Measurements from ENCODE around the gene PRSS38. TPM values are rescaled to one million over a fixed set of nuclear protein-coding genes. Genes with fewer than 3 reads are reported as not detected.

The PRSS38 gene
- total RNA-seq, 4 donors from 2014 or later = not detected

DNA sequence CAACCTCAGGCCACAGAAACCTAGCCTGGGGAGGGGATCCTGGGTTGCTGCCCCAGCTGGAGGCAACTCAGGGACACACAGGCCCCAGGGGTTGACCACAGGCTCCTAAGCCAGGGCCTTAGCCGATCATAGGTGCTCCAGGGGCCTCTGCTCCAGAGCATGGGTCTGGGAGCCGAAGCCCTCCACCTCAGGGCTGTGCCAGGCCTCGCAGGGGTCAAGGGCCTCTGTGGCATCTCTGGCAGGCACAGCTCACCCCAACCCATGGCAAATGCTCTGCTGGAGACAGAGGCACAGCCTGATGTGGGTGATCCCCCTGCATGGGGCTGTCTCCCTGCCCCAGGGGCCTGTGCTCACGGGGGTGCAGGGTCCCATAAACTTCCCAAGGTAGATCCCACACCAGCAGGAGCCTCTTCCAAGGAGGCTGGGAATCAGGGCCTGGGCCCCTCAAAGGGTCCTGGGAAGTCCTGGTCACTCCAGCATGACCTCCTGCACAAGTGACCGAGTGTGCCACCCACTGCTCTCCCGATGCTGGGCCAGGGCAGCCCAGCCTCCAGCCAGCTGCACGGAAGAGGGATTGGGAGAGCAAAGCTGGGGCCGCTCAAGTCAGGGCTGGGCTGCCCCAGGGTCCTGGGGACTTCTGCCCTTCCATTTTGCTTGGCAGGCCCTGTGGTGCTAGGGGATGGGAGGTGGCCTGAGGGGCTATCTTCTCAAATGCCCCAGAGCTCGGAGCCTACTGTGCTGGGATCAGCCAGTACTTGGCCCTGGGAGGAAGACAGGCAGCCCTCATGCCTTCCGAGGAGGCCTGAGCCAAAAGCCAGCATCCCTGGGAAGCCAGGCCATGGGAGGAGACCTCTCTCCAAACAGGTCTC, 22.2 kb upstream of the PRSS38 start:
- no peak overlapping the region for H3K4me3 ChIP-seq
- TF ChIP-seq POLR2A (IDR thresholded peaks at IDR 0.05) = no peak
- TF ChIP-seq, protein P1, sequence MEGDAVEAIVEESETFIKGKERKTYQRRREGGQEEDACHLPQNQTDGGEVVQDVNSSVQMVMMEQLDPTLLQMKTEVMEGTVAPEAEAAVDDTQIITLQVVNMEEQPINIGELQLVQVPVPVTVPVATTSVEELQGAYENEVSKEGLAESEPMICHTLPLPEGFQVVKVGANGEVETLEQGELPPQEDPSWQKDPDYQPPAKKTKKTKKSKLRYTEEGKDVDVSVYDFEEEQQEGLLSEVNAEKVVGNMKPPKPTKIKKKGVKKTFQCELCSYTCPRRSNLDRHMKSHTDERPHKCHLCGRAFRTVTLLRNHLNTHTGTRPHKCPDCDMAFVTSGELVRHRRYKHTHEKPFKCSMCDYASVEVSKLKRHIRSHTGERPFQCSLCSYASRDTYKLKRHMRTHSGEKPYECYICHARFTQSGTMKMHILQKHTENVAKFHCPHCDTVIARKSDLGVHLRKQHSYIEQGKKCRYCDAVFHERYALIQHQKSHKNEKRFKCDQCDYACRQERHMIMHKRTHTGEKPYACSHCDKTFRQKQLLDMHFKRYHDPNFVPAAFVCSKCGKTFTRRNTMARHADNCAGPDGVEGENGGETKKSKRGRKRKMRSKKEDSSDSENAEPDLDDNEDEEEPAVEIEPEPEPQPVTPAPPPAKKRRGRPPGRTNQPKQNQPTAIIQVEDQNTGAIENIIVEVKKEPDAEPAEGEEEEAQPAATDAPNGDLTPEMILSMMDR (IDR thresholded peaks at IDR 0.05) = no peak
- no peaks in the 10 kb centered on the region for H3K36me3 ChIP-seq
- intact Hi-C loops (cut with DNase I) = no loop called here
- DNase-seq = no peak
- peak overlapping the region in 2 of 4 donors; percentile 34 to 62 for H3K27ac ChIP-seq
- H3K4me1 ChIP-seq = peaks cover 13 to 70% (median 22%) of the 10 kb centered on the region in 3 donors
- WGBS, 2 donors = no CpG with 5 or more reads among the region's 10 CpGs
- H3K9me3 ChIP-seq = no peaks in the 10 kb centered on the region
- H3K27me3 ChIP-seq = peaks cover 0 to 26% (median 0%) of the 10 kb centered on the region in 4 donors

DNA sequence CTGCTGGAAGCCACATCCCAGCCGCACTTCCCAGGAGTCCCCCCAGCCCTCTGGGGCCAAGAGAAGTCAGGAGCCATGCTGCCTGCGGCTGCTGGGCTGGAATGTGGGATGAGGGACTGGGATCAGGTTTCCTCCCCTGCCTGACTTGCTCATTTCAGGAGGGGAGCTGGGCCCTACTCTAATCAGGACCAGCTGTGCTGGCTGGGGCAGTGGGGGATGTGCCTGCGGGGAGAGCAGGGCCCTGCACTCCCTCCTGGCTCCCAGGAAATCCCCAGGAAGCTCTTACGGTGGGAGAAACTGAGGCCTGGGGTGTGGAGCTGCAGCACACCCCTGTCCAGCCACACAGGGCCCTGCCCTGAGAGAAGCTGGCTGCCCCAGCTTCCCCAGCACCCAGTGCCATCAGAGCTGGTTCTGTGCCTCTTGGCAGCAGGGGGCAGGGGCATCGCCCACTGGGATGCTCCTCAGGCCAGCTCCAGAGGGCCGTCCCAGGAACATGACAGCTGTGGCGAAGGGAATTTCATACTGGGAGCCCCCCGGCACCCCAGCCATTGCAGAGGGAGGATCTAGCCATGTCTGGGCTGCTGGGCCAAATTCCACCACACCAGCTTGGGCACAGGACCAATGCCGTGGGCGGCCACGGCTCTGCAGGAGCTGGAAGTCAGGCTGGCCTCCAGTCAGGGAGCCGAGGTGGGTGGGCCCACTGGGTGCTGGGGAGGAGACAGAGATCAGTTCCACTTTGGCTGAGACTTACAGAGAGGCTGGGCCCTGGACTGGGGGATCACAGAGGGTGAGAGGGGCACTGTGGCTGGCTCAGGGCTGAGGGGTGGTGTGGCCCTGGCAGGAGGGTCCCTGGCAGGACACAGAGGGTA, 21.3 kb upstream of the PRSS38 start:
- no peak for TF ChIP-seq POLR2A (IDR thresholded peaks at IDR 0.05)
- TF ChIP-seq, protein P1 (IDR thresholded peaks at IDR 0.05) = no peak
- WGBS, 2 donors = no CpG with 5 or more reads among the region's 12 CpGs
- intact Hi-C loops (cut with DNase I) = no loop called here
- DNase-seq = no peak
- peak overlapping the region in 3 of 4 donors; percentile 30 to 62 (median 34) for H3K27ac ChIP-seq
- peaks cover 13 to 61% (median 17%) of the 10 kb centered on the region in 3 donors for H3K4me1 ChIP-seq
- peaks cover 0 to 28% (median 0%) of the 10 kb centered on the region in 4 donors for H3K27me3 ChIP-seq
- H3K9me3 ChIP-seq = no peaks in the 10 kb centered on the region
- peak overlapping the region in 1 of 4 donors; percentile 7 for H3K4me3 ChIP-seq
- no peaks in the 10 kb centered on the region for H3K36me3 ChIP-seq

DNA sequence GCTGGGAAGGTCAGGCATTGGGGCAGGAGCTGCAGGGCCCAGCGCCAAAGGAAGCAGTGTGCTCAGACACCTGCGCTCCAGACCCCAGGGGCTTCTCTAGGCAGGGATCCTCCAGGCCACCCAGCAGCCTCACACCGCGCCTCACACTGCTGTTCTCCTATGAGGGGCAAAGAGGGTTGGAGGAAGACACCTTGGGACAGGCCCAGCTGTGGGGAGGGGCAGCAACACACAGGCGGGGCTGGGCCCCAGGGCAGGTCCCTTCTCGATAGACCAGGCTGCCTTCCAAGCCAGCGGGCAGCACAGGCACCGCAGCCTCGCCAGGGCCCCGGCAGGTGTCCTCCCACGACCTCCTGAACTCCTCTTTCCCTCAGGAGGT, 20.7 kb upstream of the PRSS38 start:
- H3K36me3 ChIP-seq = no peaks in the 10 kb centered on the region
- peak overlapping the region in 2 of 4 donors; percentile 30 to 62 for H3K27ac ChIP-seq
- no peak for TF ChIP-seq POLR2A (IDR thresholded peaks at IDR 0.05)
- TF ChIP-seq, protein P1 (IDR thresholded peaks at IDR 0.05) = no peak
- peak overlapping the region in 1 of 4 donors; percentile 7 for H3K4me3 ChIP-seq
- DNase-seq = no peak
- peaks cover 0 to 28% (median 0%) of the 10 kb centered on the region in 4 donors for H3K27me3 ChIP-seq
- H3K4me1 ChIP-seq = peaks cover 13 to 55% (median 15%) of the 10 kb centered on the region in 3 donors
- H3K9me3 ChIP-seq = no peaks in the 10 kb centered on the region
- WGBS, 2 donors = 24 to 50% methylated on average over 8 of the region's 11 CpGs
- intact Hi-C loops (cut with DNase I) = no loop called here

DNA sequence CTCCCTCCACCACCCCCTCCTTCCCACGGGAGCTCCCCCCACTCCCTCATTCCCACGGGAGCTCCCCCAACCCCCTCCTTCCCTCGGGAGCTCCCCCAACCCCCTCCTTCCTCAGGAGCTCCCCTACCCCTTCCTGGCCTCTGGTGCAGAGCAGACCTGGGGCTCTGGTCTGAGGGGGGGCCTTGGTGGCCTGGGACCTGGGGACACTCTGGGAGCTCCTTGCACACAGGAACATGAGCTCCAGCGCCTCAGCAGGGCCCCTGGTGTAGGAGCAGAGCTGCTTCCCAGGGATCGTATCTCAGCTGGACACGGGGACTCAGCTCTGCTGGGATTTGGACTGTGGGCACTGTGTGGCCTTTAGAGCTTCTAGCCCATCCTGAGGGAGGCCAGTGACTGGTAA, 19.7 kb upstream of the PRSS38 start:
- no peaks in the 10 kb centered on the region for H3K36me3 ChIP-seq
- no peak overlapping the region for H3K4me3 ChIP-seq
- no peak for DNase-seq
- 11% methylated on average over 3 of the region's 6 CpGs; no CpG with 5 or more reads in 1 of the 2 donors for WGBS, 2 donors
- H3K4me1 ChIP-seq = peaks cover 13 to 46% (median 15%) of the 10 kb centered on the region in 3 donors
- intact Hi-C loops (cut with DNase I) = no loop called here
- no peak overlapping the region for H3K27ac ChIP-seq
- no peak for TF ChIP-seq POLR2A (IDR thresholded peaks at IDR 0.05)
- TF ChIP-seq, protein P1 (IDR thresholded peaks at IDR 0.05) = no peak
- H3K9me3 ChIP-seq = no peaks in the 10 kb centered on the region
- H3K27me3 ChIP-seq = peaks cover 0 to 28% (median 0%) of the 10 kb centered on the region in 4 donors

All from esophagus squamous epithelium (tissue), 5 donors.